Naive thymus-derived CD8-positive, alpha-beta T cell (primary cell): Measurements from ENCODE around the gene SLC19A1. TPM values are rescaled to one million over a fixed set of nuclear protein-coding genes. Genes with fewer than 3 reads are reported as not detected.
A peak's percentile ranks its signal among the peaks of the same experiment; 100 is the strongest.

Experiments
- ATAC-seq, 2 donors: fragments of 150-1000 bp; cut with Tn5 transposase in 1 of 2; sonication (Bioruptor Pico), chemical (Tn5 transposase) in 1 of 2; 1 replicate in 1 of 2; 2 replicates in 1 of 2; pipeline ENCODE4 v1.10.0; 2021; ENCODE audit warnings: mild to moderate bottlenecking in 2 of 2, moderate library complexity in 2 of 2
- POLR2A ChIA-PET: fragments of 350-600 bp; sonication (Branson Sonifier 250); formaldehyde crosslinking; loops from one replicate; lab custom pipeline; 2021; ENCODE audit warnings: antibody characterized with exemption; lab: Charles Lee
- DNase-seq, 10 donors: peaks; one replicate each; pipeline versions ENCODE4 v3.0.0 to v3.0.0-alpha.2; 2020 to 2022
- H3K27ac Mint-ChIP-seq, 10 donors: one replicate each; pipeline ENCODE4 v1.8.0; 2020 to 2022; ENCODE audit warnings: mild to moderate bottlenecking in 10 of 10, mixed read lengths in 10 of 10, moderate library complexity in 4 of 10, inconsistent platforms in 1 of 10
- H3K27me3 Mint-ChIP-seq, 5 donors: one replicate each; pipeline ENCODE4 v1.8.0; 2021 to 2022; ENCODE audit warnings: mixed read lengths in 5 of 5
- H3K36me3 Mint-ChIP-seq, 3 donors: one replicate each; pipeline ENCODE4 v1.8.0; 2020 to 2022; ENCODE audit warnings: mixed read lengths in 3 of 3, mild to moderate bottlenecking in 2 of 3, inconsistent platforms in 1 of 3
- H3K4me1 Mint-ChIP-seq, 4 donors: one replicate each; pipeline ENCODE4 v1.8.0; 2021 to 2022; ENCODE audit warnings: mixed read lengths in 4 of 4
- H3K4me3 Mint-ChIP-seq, 10 donors: one replicate each; pipeline ENCODE4 v1.8.0; 2020 to 2022; ENCODE audit warnings: mild to moderate bottlenecking in 10 of 10, mixed read lengths in 10 of 10, moderate library complexity in 6 of 10, inconsistent platforms in 1 of 10
- H3K9me3 Mint-ChIP-seq, 9 donors: one replicate each; pipeline ENCODE4 v1.8.0; 2020 to 2022; ENCODE audit warnings: mixed read lengths in 9 of 9, mild to moderate bottlenecking in 3 of 9, inconsistent platforms in 1 of 9, moderate library complexity in 1 of 9
- polyA plus RNA-seq, 3 donors: library from polyadenylated mRNA; unstranded; fragments of 300-500 nt; fragmentation: Illumina TruSeq; gene quantifications; one replicate each; pipeline ENCODE4 v1.2.3, GENCODE V29; 2021
- total RNA-seq, 8 experiments: library from RNA in 2 of 8; stranded (reverse) in 2 of 8; gene quantifications; one replicate each; pipeline ENCODE4 v1.2.3 and lab custom pipeline; 2021 to 2026

SLC19A1 gene
- total and polyA plus RNA-seq, 5 experiments from 2014 or later, result 4.6 to 14.4 (median 10.2) TPM

DNA sequence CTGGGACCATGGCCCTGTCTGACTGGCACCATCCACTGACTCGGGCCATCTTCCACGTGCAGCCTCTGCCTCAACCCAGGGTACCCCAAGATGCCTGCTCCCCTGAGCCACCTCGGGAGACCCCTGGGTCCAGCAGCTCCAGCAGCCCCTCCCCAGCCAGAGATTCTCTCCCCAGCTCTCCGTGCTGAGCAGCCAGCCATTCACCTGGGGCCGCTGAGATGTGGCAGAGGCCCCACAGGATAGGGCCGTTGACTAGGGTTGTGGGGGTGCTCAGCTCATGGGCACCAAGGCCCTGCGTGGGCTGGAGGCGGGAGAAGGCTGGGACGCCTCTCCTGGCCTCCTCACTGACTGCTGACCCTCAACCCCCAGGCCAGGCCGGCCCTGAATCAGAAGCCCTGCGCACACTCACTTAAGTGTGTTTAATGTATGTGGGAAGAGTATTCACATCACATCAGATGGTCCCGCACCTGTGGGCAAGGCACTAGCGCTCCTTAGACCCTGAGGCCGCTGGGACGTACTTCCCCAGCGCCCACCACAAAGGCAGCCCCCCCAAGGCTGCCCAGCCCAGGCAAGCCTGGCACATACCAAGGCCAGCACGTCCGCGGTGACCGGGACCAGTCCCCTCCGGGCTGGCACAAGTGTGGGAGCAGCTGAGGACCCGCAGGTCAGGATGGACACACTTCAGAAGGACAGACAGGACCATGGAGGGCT, 27.8 kb downstream of the SLC19A1 start:
- Mint-ChIP-seq H3K27ac (peak overlapping the region in 1 of 10 donors; percentile 22), H3K27me3 (no peaks in the 10 kb centered on the region), H3K9me3 (peaks cover 4 to 19% (median 16%) of the 10 kb centered on the region in 9 donors), H3K4me3 (no peak overlapping the region), H3K36me3 (peaks cover 18 to 22% (median 18%) of the 10 kb centered on the region in 3 donors), H3K4me1 (peaks cover 0 to 8% (median 5%) of the 10 kb centered on the region in 4 donors)
- peak in 1 of 10 donors; percentile 46 for DNase-seq
- POLR2A ChIA-PET, result no interaction called here
- ATAC-seq, result no peak

GRCh38 chr21:45513741-45514310, 28.4 kb downstream of the SLC19A1 start:
- Mint-ChIP-seq H3K4me3 (no peak overlapping the region), H3K4me1 (peaks cover 0 to 8% (median 5%) of the 10 kb centered on the region in 4 donors), H3K27me3 (no peaks in the 10 kb centered on the region), H3K9me3 (peaks cover 4 to 12% (median 9%) of the 10 kb centered on the region in 9 donors), H3K27ac (peak overlapping the region in 4 of 10 donors; percentile 22 to 66 (median 36)), H3K36me3 (peaks cover 11 to 15% (median 12%) of the 10 kb centered on the region in 3 donors)
- ATAC-seq (no peak), DNase-seq (peak in 1 of 10 donors; percentile 44)
- POLR2A ChIA-PET, result no interaction called here

DNA sequence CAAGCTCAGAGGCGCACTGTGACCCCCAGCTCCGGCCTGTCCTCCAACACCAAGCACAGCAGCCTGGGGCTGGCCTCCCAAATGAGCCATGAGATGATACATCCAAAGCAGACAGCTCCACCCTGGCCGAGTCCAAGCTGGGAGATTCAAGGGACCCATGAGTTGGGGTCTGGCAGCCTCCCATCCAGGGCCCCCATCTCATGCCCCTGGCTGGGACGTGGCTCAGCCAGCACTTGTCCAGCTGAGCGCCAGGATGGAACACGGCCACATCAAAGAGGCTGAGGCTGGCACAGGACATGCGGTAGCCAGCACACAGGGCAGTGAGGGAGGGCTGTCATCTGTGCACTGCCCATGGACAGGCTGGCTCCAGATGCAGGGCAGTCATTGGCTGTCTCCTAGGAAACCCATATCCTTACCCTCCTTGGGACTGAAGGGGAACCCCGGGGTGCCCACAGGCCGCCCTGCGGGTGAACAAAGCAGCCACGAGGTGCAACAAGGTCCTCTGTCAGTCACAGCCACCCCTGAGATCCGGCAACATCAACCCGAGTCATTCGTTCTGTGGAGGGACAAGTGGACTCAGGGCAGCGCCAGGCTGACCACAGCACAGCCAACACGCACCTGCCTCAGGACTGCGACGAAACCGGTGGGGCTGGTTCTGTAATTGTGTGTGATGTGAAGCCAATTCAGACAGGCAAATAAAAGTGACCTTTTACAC, 29.1 kb downstream of the SLC19A1 start:
- peak overlapping the region in 2 of 10 donors; percentile 16 to 47 for H3K27ac Mint-ChIP-seq
- H3K36me3 Mint-ChIP-seq, result peaks cover 5 to 9% (median 5%) of the 10 kb centered on the region in 3 donors
- no peak for ATAC-seq
- peaks cover 0 to 6% (median 4%) of the 10 kb centered on the region in 4 donors for H3K4me1 Mint-ChIP-seq
- POLR2A ChIA-PET, result interaction anchor here (1.2 kb wide), 1 partner anchor 21 kb away, joined by 3 read pairs; no protein-coding TSS in a partner anchor
- peaks cover under 1 to 6% (median 4%) of the 10 kb centered on the region in 9 donors for H3K9me3 Mint-ChIP-seq
- H3K4me3 Mint-ChIP-seq, result no peak overlapping the region
- H3K27me3 Mint-ChIP-seq, result no peaks in the 10 kb centered on the region
- DNase-seq, result peak in 1 of 10 donors; percentile 51

DNA sequence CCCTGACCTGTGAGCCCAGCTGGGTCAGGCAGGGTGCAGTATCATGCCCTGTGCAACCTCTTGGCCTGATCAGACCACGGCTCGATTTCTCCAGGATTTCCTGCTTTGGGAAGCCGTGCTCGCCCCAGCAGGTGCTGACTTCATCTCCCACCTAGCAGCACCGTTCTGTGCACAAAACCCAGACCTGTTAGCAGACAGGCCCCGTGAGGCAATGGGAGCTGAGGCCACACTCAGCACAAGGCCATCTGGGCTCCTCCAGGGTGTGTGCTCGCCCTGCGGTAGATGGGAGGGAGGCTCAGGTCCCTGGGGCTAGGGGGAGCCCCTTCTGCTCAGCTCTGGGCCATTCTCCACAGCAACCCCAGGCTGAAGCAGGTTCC, 29.6 kb downstream of the SLC19A1 start:
- H3K36me3 Mint-ChIP-seq, result peaks cover 0 to 4% (median 0%) of the 10 kb centered on the region in 3 donors
- peak in 1 of 10 donors; percentile 44 for DNase-seq
- POLR2A ChIA-PET, result interaction anchor here (1.2 kb wide), 1 partner anchor 20 kb away, joined by 3 read pairs; no protein-coding TSS in a partner anchor

GRCh38 chr21:45511661-45512431, 30.4 kb downstream of the SLC19A1 start:
- Mint-ChIP-seq H3K36me3 (no peaks in the 10 kb centered on the region), H3K9me3 (no peaks in the 10 kb centered on the region), H3K4me1 (peaks cover 0 to 6% (median 2%) of the 10 kb centered on the region in 4 donors), H3K27me3 (no peaks in the 10 kb centered on the region), H3K27ac (peak overlapping the region in 1 of 10 donors; percentile 61), H3K4me3 (no peak overlapping the region)
- ATAC-seq, result no peak
- DNase-seq, result peak in 1 of 10 donors; percentile 55
- POLR2A ChIA-PET, result interaction anchor here (1.2 kb wide), 1 partner anchor 19 kb away, joined by 3 read pairs; no protein-coding TSS in a partner anchor

More for the DNA sequence above, 29.6 kb downstream of the SLC19A1 start:
- Mint-ChIP-seq H3K27me3 (no peaks in the 10 kb centered on the region), H3K4me3 (no peak overlapping the region), H3K27ac (peak overlapping the region in 3 of 10 donors; percentile 16 to 49 (median 47)), H3K9me3 (peaks cover 0 to under 1% (median 0%) of the 10 kb centered on the region in 9 donors), H3K4me1 (peaks cover 0 to 6% (median 2%) of the 10 kb centered on the region in 4 donors)
- no peak for ATAC-seq

DNA sequence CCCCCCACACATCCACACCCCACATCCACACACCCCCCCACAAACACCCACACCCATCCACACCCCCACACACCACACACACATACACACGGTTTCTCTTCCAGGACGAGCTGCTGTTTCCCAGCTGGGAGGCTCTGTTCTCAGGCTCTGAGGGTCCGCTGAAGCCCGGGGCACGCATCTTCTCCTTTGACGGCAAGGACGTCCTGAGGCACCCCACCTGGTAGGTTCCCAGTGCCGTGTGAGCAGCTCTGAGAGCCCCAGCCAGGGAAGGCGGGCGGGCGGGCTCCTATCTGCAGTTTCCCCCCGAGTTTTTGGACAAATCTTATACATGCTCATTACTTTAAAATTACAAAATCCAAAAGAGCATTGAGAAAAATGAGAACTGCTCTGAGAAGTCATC, 31.2 kb downstream of the SLC19A1 start:
- Mint-ChIP-seq H3K9me3 (no peaks in the 10 kb centered on the region), H3K36me3 (no peaks in the 10 kb centered on the region), H3K4me1 (peaks cover 0 to 6% (median 2%) of the 10 kb centered on the region in 4 donors), H3K27me3 (no peaks in the 10 kb centered on the region), H3K4me3 (no peak overlapping the region), H3K27ac (peak overlapping the region in 2 of 10 donors; percentile 61 to 70)
- POLR2A ChIA-PET, result no interaction called here
- DNase-seq (no peak), ATAC-seq (no peak)

DNA sequence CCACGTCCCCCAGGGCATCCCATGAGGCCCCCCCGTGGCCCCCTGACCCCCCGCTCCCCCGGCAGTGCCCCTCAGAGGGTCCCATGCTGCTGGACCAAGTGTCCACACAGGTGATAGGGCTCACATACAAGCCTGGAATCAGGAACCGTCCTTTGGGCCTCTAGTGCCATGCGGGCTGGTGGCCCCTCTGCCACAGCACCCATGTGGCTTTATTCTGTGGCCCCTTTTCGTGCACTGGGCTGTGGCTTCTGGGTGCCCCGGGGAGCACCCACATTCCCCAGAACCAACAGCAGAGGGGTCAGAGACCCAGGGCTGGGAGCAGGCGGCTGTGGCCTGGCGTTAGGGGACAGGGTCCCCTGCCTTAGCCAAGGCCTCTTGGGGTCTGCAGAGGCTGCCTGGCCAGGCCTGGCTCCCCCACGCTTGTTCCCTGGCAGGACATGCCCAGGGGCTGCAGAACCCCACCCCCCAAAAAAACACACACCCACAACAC, 31.7 kb downstream of the SLC19A1 start:
- no peaks in the 10 kb centered on the region for H3K36me3 Mint-ChIP-seq
- H3K27me3 Mint-ChIP-seq, result no peaks in the 10 kb centered on the region
- POLR2A ChIA-PET, result no interaction called here
- no peaks in the 10 kb centered on the region for H3K9me3 Mint-ChIP-seq
- H3K27ac Mint-ChIP-seq, result peak overlapping the region in 1 of 10 donors; percentile 70
- no peak for ATAC-seq
- DNase-seq, result no peak
- H3K4me3 Mint-ChIP-seq, result no peak overlapping the region
- peaks cover 0 to 6% (median 2%) of the 10 kb centered on the region in 4 donors for H3K4me1 Mint-ChIP-seq

GRCh38 chr21:45509566-45510465, 32.4 kb downstream of the SLC19A1 start:
- peaks cover 0 to 6% (median 2%) of the 10 kb centered on the region in 4 donors for H3K4me1 Mint-ChIP-seq
- H3K27me3 Mint-ChIP-seq, result no peaks in the 10 kb centered on the region
- DNase-seq (peak in 1 of 10 donors; percentile 54), ATAC-seq (no peak)
- no peaks in the 10 kb centered on the region for H3K36me3 Mint-ChIP-seq
- H3K9me3 Mint-ChIP-seq, result no peaks in the 10 kb centered on the region
- no peak overlapping the region for H3K27ac Mint-ChIP-seq
- no peak overlapping the region for H3K4me3 Mint-ChIP-seq
- POLR2A ChIA-PET, result no interaction called here

DNA sequence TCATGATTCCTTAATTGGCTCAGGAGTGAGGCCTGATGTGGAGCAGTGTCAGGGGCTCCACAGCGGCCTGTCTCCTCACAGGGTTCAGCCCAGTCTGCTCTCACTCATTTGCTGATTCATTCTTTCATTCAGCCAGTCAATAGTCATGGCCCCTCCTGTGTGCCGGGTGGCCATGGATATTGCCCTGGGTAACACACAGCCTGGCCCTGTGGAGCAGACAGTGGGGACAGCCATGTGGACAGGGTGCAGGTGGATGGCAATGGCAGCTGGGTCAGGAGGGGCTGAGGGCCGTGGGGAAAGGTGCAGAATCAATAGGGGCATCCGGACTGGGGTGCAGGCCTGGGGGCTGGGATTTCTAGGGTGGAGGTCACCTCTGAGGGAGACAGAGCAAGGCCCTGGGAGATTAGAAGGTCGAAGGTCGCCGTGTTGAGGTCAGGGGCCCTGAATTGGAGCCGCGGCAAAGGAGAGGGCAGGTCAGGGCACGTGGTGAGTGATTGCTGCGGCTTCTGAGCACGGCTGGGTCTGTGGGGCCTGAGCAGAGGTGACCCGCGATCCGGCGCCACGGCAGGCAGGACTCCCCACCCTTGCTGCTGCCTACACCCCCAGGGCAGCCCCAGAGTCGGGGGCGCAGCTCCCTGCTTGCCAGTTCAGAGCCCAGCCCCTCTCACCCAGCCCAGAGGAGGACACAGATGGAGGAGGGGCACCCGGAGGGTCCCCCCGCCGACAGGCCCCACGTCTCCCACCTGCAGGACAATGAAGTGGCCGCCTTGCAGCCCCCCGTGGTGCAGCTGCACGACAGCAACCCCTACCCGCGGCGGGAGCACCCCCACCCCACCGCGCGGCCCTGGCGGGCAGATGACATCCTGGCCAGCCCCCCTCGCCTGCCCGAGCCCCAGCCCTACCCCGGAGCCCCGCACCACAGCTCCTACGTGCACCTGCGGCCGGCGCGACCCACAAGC, 33.4 kb downstream of the SLC19A1 start:
- DNase-seq, result peak in 2 of 10 donors; percentile 1 to 36
- Mint-ChIP-seq H3K27me3 (no peaks in the 10 kb centered on the region), H3K36me3 (no peaks in the 10 kb centered on the region), H3K27ac (peak overlapping the region in 2 of 10 donors; percentile 59 to 75), H3K4me1 (peaks cover 0 to 3% (median 2%) of the 10 kb centered on the region in 4 donors), H3K9me3 (no peaks in the 10 kb centered on the region), H3K4me3 (no peak overlapping the region)
- POLR2A ChIA-PET, result no interaction called here
- no peak for ATAC-seq

DNA sequence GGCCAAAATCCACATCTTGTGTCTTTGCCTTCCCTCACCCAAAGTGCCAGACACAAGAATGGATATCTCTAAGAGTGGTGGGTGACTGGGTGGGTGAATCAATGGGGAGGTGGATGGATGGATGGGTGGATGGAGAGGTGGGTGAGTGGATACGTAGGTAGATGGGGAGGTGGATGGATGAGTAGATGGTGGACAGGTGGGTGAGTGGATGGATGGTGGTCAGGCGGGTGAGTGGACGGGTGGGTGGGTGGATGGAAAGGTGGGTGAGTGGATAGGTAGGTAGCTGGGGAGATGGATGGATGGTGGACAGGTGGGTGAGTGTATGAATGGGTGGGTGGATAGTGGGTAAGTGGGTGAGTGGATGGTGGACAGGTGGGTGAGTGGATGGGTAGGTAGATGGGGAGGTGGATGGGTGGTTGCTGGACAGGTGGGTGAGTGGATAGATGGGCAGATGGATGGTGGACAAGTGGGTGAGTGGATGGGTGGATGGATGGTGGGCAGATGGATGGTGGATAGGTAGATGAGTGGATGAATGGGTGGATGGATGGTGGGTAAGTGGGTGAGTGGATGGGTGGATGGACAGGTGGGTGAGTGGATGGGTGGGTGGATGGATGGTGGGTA, 34.2 kb downstream of the SLC19A1 start:
- no peaks in the 10 kb centered on the region for H3K4me1 Mint-ChIP-seq
- no peaks in the 10 kb centered on the region for H3K36me3 Mint-ChIP-seq
- H3K27ac Mint-ChIP-seq, result peak overlapping the region in 2 of 10 donors; percentile 25 to 75

More for the DNA sequence above, 34.2 kb downstream of the SLC19A1 start:
- POLR2A ChIA-PET, result no interaction called here
- no peak for ATAC-seq
- Mint-ChIP-seq H3K27me3 (no peaks in the 10 kb centered on the region), H3K4me3 (no peak overlapping the region), H3K9me3 (no peaks in the 10 kb centered on the region)
- peak in 1 of 10 donors; percentile 44 for DNase-seq
